AG04450 (cell line): ENCODE results near the gene BET1. TPM values are rescaled to one million over a fixed set of nuclear protein-coding genes. Genes with fewer than 3 reads are reported as not detected.

ENCODE experiments used
- CTCF ChIA-PET: fragments of 300-600, 350-600 bp; formaldehyde crosslinking; extraction: SDS; loops from one replicate; lab custom pipeline; 2022; ENCODE audit warnings: antibody characterized with exemption, inconsistent platforms; lab: Charles Lee
- POLR2A ChIA-PET: fragments of 350-600 bp; formaldehyde crosslinking; extraction: SDS; loops from one replicate; lab custom pipeline; 2021; ENCODE audit warnings: antibody characterized with exemption, inconsistent platforms; lab: Yijun Ruan, JAX
- DNase-seq: peaks from one replicate; pipeline ENCODE4 v3.0.0-alpha.2; 2011; ENCODE audit warnings: low read depth, low spot score
- H3K27ac ChIP-seq: one replicate; pipeline ENCODE4 v1.5.1; 2012; ENCODE audit warnings: low read depth, low read length, control low read depth
- H3K27me3 ChIP-seq: one replicate; pipeline ENCODE4 v1.6.0; 2012; ENCODE audit warnings: low read length; ENCODE audit not compliant: control insufficient read depth, insufficient read depth
- H3K4me3 ChIP-seq: 2 replicates; pipeline ENCODE4 v1.5.1; 2011; ENCODE audit warnings: mild to moderate bottlenecking, low read depth, low read length, control low read depth
- H3K9me3 ChIP-seq: 2 replicates; pipeline ENCODE4 v1.5.1; 2012; ENCODE audit warnings: low read length; ENCODE audit not compliant: control insufficient read depth, insufficient read depth
- CTCF ChIP-seq: IDR thresholded peaks from 2 replicates; pipeline ENCODE4 v1.5.1; 2011; ENCODE audit warnings: low read depth, low read length, control low read depth, inconsistent platforms
- polyA plus RNA-seq: library from polyadenylated mRNA; depleted of rRNA; stranded (reverse); fragments of >200 nt; gene quantifications from 2 replicates; pipeline ENCODE4 v1.2.3, GENCODE V29; 2011

BET1 gene
- polyA plus RNA-seq, 1 experiment: 53.9 TPM

GRCh38 chr7:93987297-93987696 is 16.9 kb downstream of the BET1 start:
- ChIA-PET POLR2A (no interaction called here), CTCF (no interaction called here)
- H3K4me3 ChIP-seq: no peak overlapping the region
- DNase-seq: no peak
- H3K27me3 ChIP-seq: no peaks in the 10 kb centered on the region
- no peak for TF ChIP-seq CTCF
- no peak overlapping the region for H3K27ac ChIP-seq
- no peaks in the 10 kb centered on the region for H3K9me3 ChIP-seq

- ChIA-PET POLR2A (no interaction called here), CTCF (interaction anchor here (0.6 kb wide), 1 partner anchor 234 kb away, joined by 3 read pairs; no protein-coding TSS in a partner anchor)
- Histone ChIP-seq H3K27me3 (no peaks in the 10 kb centered on the region), H3K4me3 (no peak overlapping the region), H3K27ac (no peak overlapping the region), H3K9me3 (no peaks in the 10 kb centered on the region)
- DNase-seq: no peak
- no peak for TF ChIP-seq CTCF
Observed at GRCh38 chr7:93985101-93985500, 19.1 kb downstream of the BET1 start.

- DNase-seq: no peak
- H3K9me3 ChIP-seq: no peaks in the 10 kb centered on the region
- H3K27me3 ChIP-seq: no peaks in the 10 kb centered on the region
- TF ChIP-seq CTCF: no peak
- H3K4me3 ChIP-seq: no peak overlapping the region
- POLR2A ChIA-PET: no interaction called here
- H3K27ac ChIP-seq: no peak overlapping the region
- CTCF ChIA-PET: no interaction called here
Observed at GRCh38 chr7:93984024-93984423, 20.1 kb downstream of the BET1 start.

GRCh38 chr7:93981480-93981874 is 22.7 kb downstream of the BET1 start:
- no peaks in the 10 kb centered on the region for H3K27me3 ChIP-seq
- no peak for TF ChIP-seq CTCF
- CTCF ChIA-PET: interaction anchor here (1.3 kb wide), 1 partner anchor 106 kb away, joined by 5 read pairs; no protein-coding TSS in a partner anchor
- DNase-seq: no peak
- POLR2A ChIA-PET: interaction anchor here (0.7 kb wide), 1 partner anchor 249 kb away, joined by 3 read pairs; no protein-coding TSS in a partner anchor
- H3K9me3 ChIP-seq: no peaks in the 10 kb centered on the region
- H3K27ac ChIP-seq: no peak overlapping the region
- no peak overlapping the region for H3K4me3 ChIP-seq

- ChIA-PET POLR2A (interaction anchor here (0.7 kb wide), 1 partner anchor 250 kb away, joined by 3 read pairs; no protein-coding TSS in a partner anchor), CTCF (interaction anchor here (1.3 kb wide), 1 partner anchor 106 kb away, joined by 5 read pairs; no protein-coding TSS in a partner anchor)
- Histone ChIP-seq H3K9me3 (no peaks in the 10 kb centered on the region), H3K4me3 (no peak overlapping the region), H3K27me3 (no peaks in the 10 kb centered on the region), H3K27ac (no peak overlapping the region)
- TF ChIP-seq CTCF: no peak
- DNase-seq: no peak
Observed at GRCh38 chr7:93980744-93981479, 23.2 kb downstream of the BET1 start.
